HEK293 (cell line): Measurements from ENCODE around the gene PTPRG.

Experiments
- CTCF ChIA-PET: fragments of 350-600 bp; formaldehyde crosslinking; extraction: SDS; loops from one replicate; lab custom pipeline; 2021; ENCODE audit warnings: antibody characterized with exemption; lab: Yijun Ruan, JAX
- POLR2A ChIA-PET: fragments of 300-600 bp; formaldehyde crosslinking; extraction: SDS; loops from one replicate; lab custom pipeline; 2020; ENCODE audit warnings: antibody characterized with exemption, inconsistent platforms; lab: Yijun Ruan, JAX
- H3K27ac ChIP-seq: fragments of 200-500 bp; sonication (Bioruptor generic); 2 replicates; pipeline ENCODE4 v1.5.1; 2014; ENCODE audit warnings: low read depth, low read length, control low read depth, inconsistent platforms; ENCODE audit errors: extremely low read depth
- H3K36me3 ChIP-seq, 2 experiments: fragments of 200-500 bp in 1 of 2; sonication (Bioruptor generic) in 1 of 2; 1 replicate in 1 of 2; 2 replicates in 1 of 2; pipeline ENCODE4 v1.5.1; 2014 to 2017; ENCODE audit warnings: inconsistent platforms in 2 of 2, low read length in 2 of 2; ENCODE audit not compliant: control insufficient read depth in 2 of 2, insufficient read depth in 1 of 2
- H3K4me1 ChIP-seq: fragments of 200-500 bp; sonication (Bioruptor generic); 2 replicates; pipeline ENCODE4 v1.5.1; 2014; ENCODE audit warnings: mild to moderate bottlenecking, low read length, inconsistent platforms; ENCODE audit not compliant: control insufficient read depth, insufficient read depth
- H3K4me3 ChIP-seq: 2 replicates; pipeline ENCODE4 v1.5.1; 2011; ENCODE audit warnings: low read depth, mild to moderate bottlenecking, control low read depth, low read length, moderate library complexity
- H3K9me3 ChIP-seq: fragments of 200-500 bp; sonication (Bioruptor generic); 2 replicates; pipeline ENCODE4 v1.5.1; 2014; ENCODE audit warnings: low read depth, low read length, inconsistent platforms; ENCODE audit not compliant: control insufficient read depth, insufficient read depth
- GFI1B ChIP-seq: fragments of 450-650 bp; formaldehyde crosslinking; IDR thresholded peaks from 2 replicates; pipeline ENCODE4 v1.5.1; 2016; ENCODE audit warnings: missing biosample characterization, missing genetic modification characterization
- GLIS1 ChIP-seq: fragments of 450-650 bp; formaldehyde crosslinking; IDR thresholded peaks from 2 replicates; pipeline ENCODE4 v1.5.1; 2016; ENCODE audit warnings: missing biosample characterization, missing genetic modification characterization
- GLIS2 ChIP-seq: fragments of 450-650 bp; formaldehyde crosslinking; IDR thresholded peaks from 2 replicates; pipeline ENCODE4 v1.5.1; 2016; ENCODE audit warnings: missing biosample characterization, missing genetic modification characterization
- PATZ1 ChIP-seq: fragments of 450-650 bp; formaldehyde crosslinking; IDR thresholded peaks from 2 replicates; pipeline ENCODE4 v1.5.1; 2016; ENCODE audit warnings: missing biosample characterization, missing genetic modification characterization
- PRDM4 ChIP-seq: fragments of 450-650 bp; formaldehyde crosslinking; IDR thresholded peaks from 2 replicates; pipeline ENCODE4 v1.5.1; 2017; ENCODE audit warnings: missing biosample characterization, missing genetic modification characterization
- YY1 ChIP-seq: fragments of 450-650 bp; formaldehyde crosslinking; IDR thresholded peaks from 2 replicates; pipeline ENCODE4 v1.5.1; 2018; ENCODE audit warnings: missing biosample characterization, missing genetic modification characterization
- YY2 ChIP-seq: fragments of 450-650 bp; formaldehyde crosslinking; IDR thresholded peaks from 2 replicates; pipeline ENCODE4 v1.5.1; 2016; ENCODE audit warnings: missing biosample characterization, missing genetic modification characterization
- ZBTB17 ChIP-seq: fragments of 450-650 bp; formaldehyde crosslinking; IDR thresholded peaks from 2 replicates; pipeline ENCODE4 v1.5.1; 2016; ENCODE audit warnings: missing biosample characterization, missing genetic modification characterization
- ZBTB20 ChIP-seq: fragments of 450-650 bp; formaldehyde crosslinking; IDR thresholded peaks from 2 replicates; pipeline ENCODE4 v1.5.1; 2016; ENCODE audit warnings: missing biosample characterization, missing genetic modification characterization
- ZBTB48 ChIP-seq: fragments of 450-650 bp; formaldehyde crosslinking; IDR thresholded peaks from 2 replicates; pipeline ENCODE4 v1.5.1; 2016; ENCODE audit warnings: missing biosample characterization, missing genetic modification characterization
- ZBTB8A ChIP-seq: fragments of 450-650 bp; formaldehyde crosslinking; IDR thresholded peaks from 2 replicates; pipeline ENCODE4 v1.5.1; 2016; ENCODE audit warnings: missing biosample characterization, missing genetic modification characterization
- ZFP69B ChIP-seq: fragments of 450-650 bp; formaldehyde crosslinking; IDR thresholded peaks from 2 replicates; pipeline ENCODE4 v1.5.1; 2016; ENCODE audit warnings: missing biosample characterization, missing genetic modification characterization
- ZIC2 ChIP-seq: fragments of 450-650 bp; formaldehyde crosslinking; IDR thresholded peaks from 2 replicates; pipeline ENCODE4 v1.5.1; 2016; ENCODE audit warnings: missing biosample characterization, missing genetic modification characterization
- ZNF121 ChIP-seq: fragments of 450-650 bp; formaldehyde crosslinking; IDR thresholded peaks from 2 replicates; pipeline ENCODE4 v1.5.1; 2016; ENCODE audit warnings: missing biosample characterization, missing genetic modification characterization
- ZNF211 ChIP-seq: fragments of 450-650 bp; formaldehyde crosslinking; IDR thresholded peaks from 2 replicates; pipeline ENCODE4 v1.5.1; 2016; ENCODE audit warnings: low read depth, missing biosample characterization, missing genetic modification characterization
- ZNF335 ChIP-seq: fragments of 450-650 bp; formaldehyde crosslinking; conservative IDR thresholded peaks from 2 replicates; pipeline ENCODE4 v1.5.1; 2016; ENCODE audit warnings: missing biosample characterization, missing genetic modification characterization
- ZNF366 ChIP-seq: fragments of 450-650 bp; formaldehyde crosslinking; conservative IDR thresholded peaks from 2 replicates; pipeline ENCODE4 v1.5.1; 2016; ENCODE audit warnings: missing biosample characterization, missing genetic modification characterization
- ZNF521 ChIP-seq: fragments of 450-650 bp; formaldehyde crosslinking; IDR thresholded peaks from 2 replicates; pipeline ENCODE4 v1.5.1; 2017; ENCODE audit warnings: missing biosample characterization, mild to moderate bottlenecking, missing genetic modification characterization
- ZNF692 ChIP-seq: fragments of 450-650 bp; formaldehyde crosslinking; IDR thresholded peaks from 2 replicates; pipeline ENCODE4 v1.5.1; 2016; ENCODE audit warnings: missing biosample characterization, missing genetic modification characterization
- ZSCAN30 ChIP-seq: fragments of 450-650 bp; IDR thresholded peaks from 2 replicates; pipeline ENCODE4 v1.5.1; 2018; ENCODE audit warnings: missing biosample characterization, mild to moderate bottlenecking, missing genetic modification characterization, moderate library complexity
- TF ChIP-seq, protein P1 (sequence below): fragments of 450-650 bp; formaldehyde crosslinking; IDR thresholded peaks from 2 replicates; pipeline ENCODE4 v1.5.1; 2017; ENCODE audit warnings: missing biosample characterization, missing genetic modification characterization

The PTPRG gene

DNA sequence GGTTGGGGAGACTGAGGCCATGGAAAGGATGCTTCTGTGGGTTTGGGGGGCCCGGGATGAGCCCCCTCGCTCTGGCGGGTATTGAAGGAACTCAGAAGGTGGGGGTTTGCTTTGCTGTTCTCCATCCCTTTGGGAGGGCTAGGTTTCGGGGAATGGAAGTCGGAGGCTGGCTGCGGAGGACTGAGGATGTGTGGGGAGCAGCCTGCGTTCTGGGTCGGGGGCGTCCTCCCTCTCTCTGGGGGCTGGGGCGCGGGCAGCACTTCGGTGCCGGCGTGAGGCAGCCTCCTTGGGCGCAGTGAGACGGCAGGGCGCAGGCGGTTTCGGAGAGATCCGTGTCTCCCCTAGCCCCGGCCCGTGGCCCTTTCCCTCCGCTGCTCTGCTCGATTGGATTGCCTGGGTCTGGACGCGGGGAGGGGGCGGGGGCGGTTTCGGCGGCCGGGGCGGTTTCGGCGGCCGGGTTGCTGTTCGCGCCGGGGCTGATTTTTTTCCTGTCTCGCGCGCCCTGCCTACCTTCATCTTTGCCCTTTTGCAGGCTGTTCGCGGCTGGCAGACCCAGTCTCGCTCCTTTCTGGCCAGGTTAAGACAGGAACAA lies 1.4 kb downstream of the PTPRG start (continued):
- TF ChIP-seq ZNF335 (tag by site-specific recombination) (peak; percentile 56), ZSCAN30 (tag by site-specific recombination) (no peak), ZNF211 (tag by site-specific recombination) (no peak), ZNF521 (tag by site-specific recombination) (no peak), ZFP69B (tag by site-specific recombination) (no peak), ZBTB17 (peak; percentile 91)

DNA sequence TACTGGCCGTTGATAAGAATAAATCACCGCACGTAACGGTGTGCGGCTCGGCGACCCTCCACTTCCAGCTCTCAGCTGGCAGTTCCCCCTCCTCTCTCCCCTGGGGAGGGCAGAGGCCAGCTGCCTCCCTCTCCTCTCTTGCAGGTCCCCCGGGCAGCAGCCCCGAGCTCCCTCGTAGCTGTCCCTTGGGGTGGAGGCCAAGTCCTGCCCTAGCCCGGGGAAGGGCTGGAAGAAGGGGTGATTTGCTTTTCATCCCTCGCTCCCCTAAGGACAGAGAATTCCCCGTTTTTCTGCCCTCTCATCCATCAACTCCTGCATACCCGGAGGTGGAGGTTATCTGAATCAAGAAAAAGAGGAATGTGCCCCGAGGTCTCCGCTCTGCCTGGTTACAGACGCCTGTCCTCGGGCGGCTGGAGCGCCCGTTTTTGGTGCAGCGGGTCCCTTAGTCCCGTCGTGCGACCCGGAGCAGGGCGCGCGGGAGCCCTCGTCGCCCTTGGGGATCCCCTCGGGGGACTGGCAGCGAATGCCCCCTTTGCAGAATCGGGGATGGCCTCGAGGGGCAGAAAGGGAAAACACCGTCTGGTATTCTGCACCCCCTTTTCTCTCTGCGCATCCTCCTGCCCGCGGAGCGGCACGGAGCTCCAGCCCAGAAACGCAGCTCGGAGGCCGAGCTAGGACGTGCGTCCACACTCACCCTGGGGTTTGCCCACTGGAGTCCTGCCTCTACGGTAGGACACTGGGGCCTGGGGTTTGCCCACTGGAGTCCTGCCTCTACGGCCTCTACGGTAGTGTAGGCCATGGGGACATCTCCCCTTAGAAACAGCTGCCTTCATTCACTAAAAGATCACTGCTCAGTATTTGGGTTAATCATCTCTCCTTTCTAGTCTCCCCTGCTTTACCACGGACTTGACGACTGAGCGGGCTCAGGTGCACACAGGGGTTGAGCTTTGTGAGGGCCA lies 2.2 kb downstream of the PTPRG start:
- CTCF ChIA-PET: interaction anchor here (0.5 to 1.6 kb wide), 11 partner anchors 10 to 1803 kb away, joined by 3 to 7 read pairs (median 3); no protein-coding TSS in a partner anchor
- POLR2A ChIA-PET: interaction anchor here (0.9 to 1.9 kb wide), 4 partner anchors 33 to 331 kb away, joined by 3 to 6 read pairs (median 3); no protein-coding TSS in a partner anchor

GRCh38 chr3:61564395-61565059 lies 3.2 kb downstream of the PTPRG start:
- Histone ChIP-seq H3K36me3 (no peaks in the 10 kb centered on the region), H3K27ac (peak overlapping the region; percentile 36; the same call in 1 of the 2 replicates), H3K4me3 (peak overlapping the region; percentile 19; the same call in 1 of the 2 replicates), H3K4me1 (no peaks in the 10 kb centered on the region; the same call in 1 of the 2 replicates), H3K9me3 (no peaks in the 10 kb centered on the region)
- POLR2A ChIA-PET: interaction anchor here (0.6 to 1.1 kb wide), 3 partner anchors 34 to 291 kb away, joined by 3 to 5 read pairs (median 3); no protein-coding TSS in a partner anchor
- CTCF ChIA-PET: interaction anchor here (0.5 to 1.6 kb wide), 11 partner anchors 9 to 1804 kb away, joined by 3 to 7 read pairs (median 3); no protein-coding TSS in a partner anchor
- TF ChIP-seq PATZ1 (peak; percentile 53), GFI1B (no peak), ZNF692 (tag by site-specific recombination) (0 out of 2 replicates have a peak, but pooled peaks have one; percentile 39), YY2 (no peak), ZBTB20 (tag by site-specific recombination) (peak; percentile 96)

More for the DNA sequence above, 2.2 kb downstream of the PTPRG start:
- peak overlapping the region; percentile 85 for H3K4me3 ChIP-seq
- TF ChIP-seq YY1 (tag by site-specific recombination): no peak
- TF ChIP-seq ZNF121: no peak
- TF ChIP-seq GLIS2 (tag by site-specific recombination): peak; percentile 39
- TF ChIP-seq, protein P1, sequence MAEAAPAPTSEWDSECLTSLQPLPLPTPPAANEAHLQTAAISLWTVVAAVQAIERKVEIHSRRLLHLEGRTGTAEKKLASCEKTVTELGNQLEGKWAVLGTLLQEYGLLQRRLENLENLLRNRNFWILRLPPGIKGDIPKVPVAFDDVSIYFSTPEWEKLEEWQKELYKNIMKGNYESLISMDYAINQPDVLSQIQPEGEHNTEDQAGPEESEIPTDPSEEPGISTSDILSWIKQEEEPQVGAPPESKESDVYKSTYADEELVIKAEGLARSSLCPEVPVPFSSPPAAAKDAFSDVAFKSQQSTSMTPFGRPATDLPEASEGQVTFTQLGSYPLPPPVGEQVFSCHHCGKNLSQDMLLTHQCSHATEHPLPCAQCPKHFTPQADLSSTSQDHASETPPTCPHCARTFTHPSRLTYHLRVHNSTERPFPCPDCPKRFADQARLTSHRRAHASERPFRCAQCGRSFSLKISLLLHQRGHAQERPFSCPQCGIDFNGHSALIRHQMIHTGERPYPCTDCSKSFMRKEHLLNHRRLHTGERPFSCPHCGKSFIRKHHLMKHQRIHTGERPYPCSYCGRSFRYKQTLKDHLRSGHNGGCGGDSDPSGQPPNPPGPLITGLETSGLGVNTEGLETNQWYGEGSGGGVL: peak; percentile 95
- peak; percentile 79 for TF ChIP-seq PRDM4 (tag by site-specific recombination)
- peak; percentile 52; the same call in 1 of the 2 replicates for TF ChIP-seq ZNF366 (tag by site-specific recombination)
- peak; percentile 39 for TF ChIP-seq ZBTB8A
- TF ChIP-seq GLIS1 (tag by site-specific recombination): peak; percentile 81
- TF ChIP-seq ZBTB48 (tag by site-specific recombination): peak; percentile 48; the same call in 1 of the 2 replicates
- 0 out of 2 replicates have a peak, but pooled peaks have one; percentile 21 for TF ChIP-seq ZIC2 (tag by site-specific recombination)
- H3K4me1 ChIP-seq: no peaks in the 10 kb centered on the region; the same call in 1 of the 2 replicates
- H3K9me3 ChIP-seq: no peaks in the 10 kb centered on the region
- no peaks in the 10 kb centered on the region for H3K36me3 ChIP-seq
- H3K27ac ChIP-seq: peak overlapping the region; percentile 75; the same call in 1 of the 2 replicates
